Neural cell (in vitro differentiated cells): ENCODE results near the gene DDX21. TPM values are rescaled to one million over a fixed set of nuclear protein-coding genes. Genes with fewer than 3 reads are reported as not detected.
"Not testable (repeated sequence)": the region's sequence is repeated elsewhere in the genome, so short reads cannot be mapped to it uniquely, and the experiment has no call there.

Source experiments
- H2AFZ ChIP-seq: fragments of 200-600, 300-800 bp; sonication (generic), shearing (Covaris generic); 2 replicates; pipeline ENCODE4 v1.6.0; 2014; ENCODE audit warnings: low read depth, mild to moderate bottlenecking, antibody characterized with exemption, low read length, moderate library complexity
- H3F3A ChIP-seq: fragments of 200-600 bp; shearing (Covaris generic); 2 replicates; pipeline ENCODE4 v1.6.1; 2016; ENCODE audit warnings: mild to moderate bottlenecking, moderate library complexity, mixed read lengths, antibody characterized with exemption, low read length; ENCODE audit not compliant: insufficient read depth, poor library complexity, severe bottlenecking
- H3K27ac ChIP-seq: fragments of 200-600, 300-800 bp; sonication (generic), shearing (Covaris generic); 2 replicates; pipeline ENCODE4 v1.5.1; 2014; ENCODE audit warnings: mild to moderate bottlenecking, low read length, moderate library complexity
- H3K27me3 ChIP-seq: fragments of 300-800, 200-600 bp; sonication (generic), shearing (Covaris generic); 2 replicates; pipeline ENCODE4 v1.6.0; 2014; ENCODE audit warnings: mild to moderate bottlenecking, low read depth, low read length, moderate library complexity; ENCODE audit not compliant: insufficient read depth
- H3K36me3 ChIP-seq: fragments of 300-800, 200-600 bp; sonication (generic), shearing (Covaris generic); 2 replicates; pipeline ENCODE4 v1.5.1; 2014; ENCODE audit warnings: mild to moderate bottlenecking, antibody characterized with exemption, low read length, moderate library complexity; ENCODE audit not compliant: insufficient read depth
- H3K4me2 ChIP-seq: fragments of 300-800, 200-600 bp; sonication (generic), shearing (Covaris generic); 2 replicates; pipeline ENCODE4 v1.6.0; 2014; ENCODE audit warnings: mild to moderate bottlenecking, low read length
- H3K4me3 ChIP-seq: fragments of 300-800, 200-600 bp; sonication (generic), shearing (Covaris generic); 2 replicates; pipeline ENCODE4 v1.5.1; 2014; ENCODE audit warnings: mild to moderate bottlenecking, low read length, moderate library complexity
- H3K79me2 ChIP-seq: fragments of 200-600 bp; shearing (Covaris generic); replicated peaks from 2 replicates; pipeline ENCODE4 v1.6.0; 2014; ENCODE audit warnings: mild to moderate bottlenecking, low read length, moderate library complexity; ENCODE audit not compliant: insufficient read depth
- H3K9ac ChIP-seq: fragments of 300-800, 200-600 bp; sonication (generic), shearing (Covaris generic); 2 replicates; pipeline ENCODE4 v1.6.1; 2016; ENCODE audit warnings: mild to moderate bottlenecking, low read length, mixed read lengths
- H3K9me2 ChIP-seq: fragments of 200-600 bp; shearing (Covaris generic); 2 replicates; pipeline ENCODE4 v1.6.1; 2016; ENCODE audit warnings: mild to moderate bottlenecking, low read length, mixed read lengths; ENCODE audit not compliant: insufficient read depth
- H3K9me3 ChIP-seq: fragments of 200-600, 300-800 bp; sonication (generic), shearing (Covaris generic); 2 replicates; pipeline ENCODE4 v1.6.1; 2016; ENCODE audit warnings: mild to moderate bottlenecking, mixed run types, low read length, moderate library complexity, mixed read lengths
- H4K20me1 ChIP-seq: fragments of 200-600 bp; shearing (Covaris generic); 2 replicates; pipeline ENCODE4 v1.6.1; 2016; ENCODE audit warnings: mild to moderate bottlenecking, mixed run types; ENCODE audit not compliant: insufficient read depth
- CTCF ChIP-seq: fragments of 450-650 bp; IDR thresholded peaks from 2 replicates; pipeline ENCODE4 v1.5.1; 2014; ENCODE audit warnings: antibody characterized with exemption, mild to moderate bottlenecking, moderate library complexity; ENCODE audit not compliant: poor library complexity, severe bottlenecking
- EP300 ChIP-seq: fragments of 450-650 bp; conservative IDR thresholded peaks from 2 replicates; pipeline ENCODE4 v1.6.1; 2014; ENCODE audit warnings: antibody characterized with exemption, mild to moderate bottlenecking, moderate library complexity; ENCODE audit not compliant: poor library complexity, severe bottlenecking
- EZH2 ChIP-seq: fragments of 200-600, 300-800 bp; shearing (Covaris generic), sonication (generic); IDR thresholded peaks from 2 replicates; pipeline ENCODE4 v1.6.1; 2014; ENCODE audit warnings: antibody characterized with exemption, low read length, borderline replicate concordance, mild to moderate bottlenecking; ENCODE audit not compliant: insufficient read depth, poor library complexity, severe bottlenecking
- MXI1 ChIP-seq: fragments of 450-650 bp; conservative IDR thresholded peaks from 2 replicates; pipeline ENCODE4 v1.6.1; 2014; ENCODE audit warnings: antibody characterized with exemption, mild to moderate bottlenecking; ENCODE audit not compliant: poor library complexity, severe bottlenecking
- POLR2AphosphoS5 ChIP-seq: IDR thresholded peaks from 2 replicates; pipeline ENCODE4 v1.6.1; 2012
- RAD21 ChIP-seq: fragments of 450-650 bp; conservative IDR thresholded peaks from 2 replicates; pipeline ENCODE4 v1.6.1; 2014; ENCODE audit warnings: antibody characterized with exemption, mild to moderate bottlenecking, moderate library complexity
- REST ChIP-seq: IDR thresholded peaks from 2 replicates; pipeline ENCODE4 v1.6.1; 2012; ENCODE audit warnings: borderline replicate concordance
- SMC3 ChIP-seq: fragments of 450-650 bp; conservative IDR thresholded peaks from 2 replicates; pipeline ENCODE4 v1.6.1; 2014; ENCODE audit warnings: antibody characterized with exemption, mild to moderate bottlenecking, moderate library complexity; ENCODE audit not compliant: poor library complexity
- TAF1 ChIP-seq: IDR thresholded peaks from 2 replicates; pipeline ENCODE4 v1.6.1; 2012; ENCODE audit warnings: low read depth
- polyA plus RNA-seq: library from polyadenylated mRNA; depleted of rRNA; stranded (reverse); fragments of >200 nt; gene quantifications from 2 replicates; pipeline ENCODE4 v1.2.3, GENCODE V29; 2014

Gene DDX21
- polyA plus RNA-seq, 1 donor from 2014 or later, result 33.0 TPM

- Histone ChIP-seq H3K79me2 (no peaks in the 10 kb centered on the region), H3K36me3 (peaks cover 9% of the 10 kb centered on the region), H3F3A (no peaks in the 10 kb centered on the region), H3K9me2 (no peaks in the 10 kb centered on the region), H3K9ac (no peak overlapping the region), H3K27me3 (no peaks in the 10 kb centered on the region), H3K9me3 (no peaks in the 10 kb centered on the region), H3K4me2 (no peak overlapping the region), H4K20me1 (no peaks in the 10 kb centered on the region), H3K4me3 (no peak overlapping the region), H3K27ac (no peak overlapping the region), H2AFZ (no peak overlapping the region)
- TF ChIP-seq CTCF (no peak), RAD21 (no peak), MXI1 (no peak), EZH2 (no peak), POLR2AphosphoS5 (no peak), REST (no peak), EP300 (no peak), SMC3 (no peak), TAF1 (no peak)
Measured at GRCh38 chr10:68973975-68974374, 18.0 kb downstream of the DDX21 start.

GRCh38 chr10:68975936-68976473, 20.0 kb downstream of the DDX21 start:
- not testable (repeated sequence) for H4K20me1 ChIP-seq, H3K27ac ChIP-seq, H3K4me3 ChIP-seq, H3K9me3 ChIP-seq, H2AFZ ChIP-seq, H3K4me2 ChIP-seq, H3K27me3 ChIP-seq, H3K9ac ChIP-seq, H3K79me2 ChIP-seq, H3K9me2 ChIP-seq, H3K36me3 ChIP-seq, H3F3A ChIP-seq

GRCh38 chr10:68979738-68980137, 23.8 kb downstream of the DDX21 start:
- not testable (repeated sequence) for H3K4me3 ChIP-seq, H3K4me2 ChIP-seq, H4K20me1 ChIP-seq, H3K79me2 ChIP-seq, H3K9me2 ChIP-seq, H3F3A ChIP-seq, H3K27me3 ChIP-seq, H2AFZ ChIP-seq, H3K9ac ChIP-seq, H3K9me3 ChIP-seq, H3K36me3 ChIP-seq, H3K27ac ChIP-seq
